Putamen (tissue), 1 donor: ENCODE data around the gene SERTM2.
A peak's percentile ranks its signal among the peaks of the same experiment; 100 is the strongest.

Source experiments
- DNase-seq: peaks from one replicate; pipeline ENCODE4 v3.0.0-alpha.2; 2016; ENCODE audit warnings: low spot score

SERTM2 gene

GRCh38 chrX:111560801-111561200 lies 49.4 kb downstream of the SERTM2 start:
- no peak for DNase-seq

- DNase-seq: no peak
These were observed 50.4 kb downstream of the SERTM2 start for GRCh38 chrX:111561851-111562250.

GRCh38 chrX:111567542-111568255 lies 56.3 kb downstream of the SERTM2 start:
- no peak for DNase-seq

GRCh38 chrX:111568354-111568753 lies 56.9 kb downstream of the SERTM2 start:
- DNase-seq: peak; percentile 0

GRCh38 chrX:111568817-111569216 lies 57.4 kb downstream of the SERTM2 start:
- DNase-seq: no peak
